NCI-H1092 treated with DMSO at 0.1 percent for 48 hours (cell line): ENCODE data around the gene IQSEC1.

Experiments used
- DNase-seq: peaks from one replicate; lab custom pipeline; 2025; lab: John Stamatoyannopoulos, UW

The IQSEC1 gene

DNA sequence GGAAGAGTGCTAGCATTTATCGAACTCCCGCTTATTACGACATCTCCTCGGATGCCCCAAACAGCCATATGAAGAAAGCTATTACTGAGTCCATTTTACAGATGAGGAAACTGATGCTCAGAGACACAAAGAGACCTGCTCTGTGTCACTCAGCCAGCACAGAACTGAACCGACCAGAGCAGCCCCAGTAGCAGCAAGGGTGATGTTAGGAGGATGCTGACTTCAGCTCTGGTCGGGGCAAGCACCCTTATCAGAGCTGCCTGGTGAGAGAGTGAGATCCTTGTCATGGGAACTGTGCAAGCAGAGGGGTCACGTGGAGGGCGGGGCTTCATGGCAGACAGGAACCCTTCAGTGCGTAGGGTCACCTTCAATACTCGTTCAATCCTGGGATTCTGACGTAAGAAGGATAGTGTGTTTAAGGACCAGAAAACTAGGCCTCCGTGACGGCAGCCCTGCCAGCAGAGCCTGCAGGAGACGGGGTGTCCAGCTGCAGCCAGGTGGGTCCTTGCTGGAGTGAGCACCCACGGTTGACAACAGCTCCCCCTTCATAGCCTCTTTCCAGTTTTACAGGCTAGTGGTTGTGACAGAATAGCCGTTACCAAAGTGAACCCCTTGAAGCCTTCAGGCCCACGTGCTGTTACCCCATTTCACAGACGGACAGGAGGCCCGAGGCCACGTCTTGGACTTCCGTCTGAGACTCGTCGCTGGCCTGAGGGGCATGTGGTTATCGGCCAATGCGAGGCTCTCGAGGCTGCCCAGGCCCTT lies 12.0 kb upstream of the IQSEC1 start:
- no peak for DNase-seq

GRCh38 chr3:13083898-13084297 lies 10.7 kb upstream of the IQSEC1 start:
- no peak for DNase-seq

GRCh38 chr3:13083254-13083653 lies 10.0 kb upstream of the IQSEC1 start:
- DNase-seq: no peak

- DNase-seq: no peak
Measured at GRCh38 chr3:13082677-13083076, 9.4 kb upstream of the IQSEC1 start.

GRCh38 chr3:13081603-13082360 lies 8.6 kb upstream of the IQSEC1 start:
- DNase-seq: peak; percentile 61

GRCh38 chr3:13080591-13080990 lies 7.4 kb upstream of the IQSEC1 start:
- DNase-seq: peak; percentile 14

GRCh38 chr3:13080026-13080425 lies 6.8 kb upstream of the IQSEC1 start:
- no peak for DNase-seq

GRCh38 chr3:13079510-13079909 lies 6.3 kb upstream of the IQSEC1 start:
- no peak for DNase-seq

- no peak for DNase-seq
Measured at GRCh38 chr3:13079051-13079450, 5.8 kb upstream of the IQSEC1 start.

DNA sequence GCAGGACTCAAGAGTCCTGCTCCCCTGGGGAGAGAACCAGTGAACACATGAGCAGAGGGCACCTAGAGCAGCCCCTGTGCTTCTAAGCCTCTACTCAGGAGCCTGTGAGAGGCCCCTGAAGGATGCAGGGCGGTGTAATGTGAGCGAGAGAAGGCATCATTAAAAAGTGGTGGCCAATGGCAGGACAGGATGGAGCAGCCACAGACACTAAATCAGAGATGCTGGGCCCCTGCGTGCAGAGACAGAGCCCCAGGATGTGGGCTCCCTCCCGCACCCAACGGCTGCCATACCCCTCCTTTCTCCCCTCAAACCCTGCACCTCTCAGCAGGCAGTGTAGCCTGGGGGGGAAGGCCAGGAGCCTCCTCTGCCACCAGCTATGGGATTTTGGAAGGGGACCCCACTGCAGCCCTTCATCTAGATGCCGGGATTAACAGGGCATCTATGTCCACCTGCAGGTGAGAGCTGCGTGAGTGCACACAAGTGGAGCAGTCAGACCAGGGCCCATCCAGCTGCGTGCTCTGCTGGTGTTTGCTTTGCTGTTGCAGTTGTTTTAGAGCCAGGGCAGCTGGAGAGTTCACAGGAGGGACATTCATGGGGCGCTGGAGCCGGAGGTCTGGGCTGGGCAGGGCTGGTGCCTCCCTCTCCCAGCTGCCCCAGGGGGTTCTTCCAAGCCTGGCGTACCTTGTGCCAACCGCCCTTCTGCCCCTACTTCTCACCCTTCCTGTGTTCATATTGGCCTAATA lies 5.1 kb upstream of the IQSEC1 start:
- peak; percentile 94 for DNase-seq

- DNase-seq: peak; percentile 94
Measured at GRCh38 chr3:13077431-13078162, 4.4 kb upstream of the IQSEC1 start.

DNA sequence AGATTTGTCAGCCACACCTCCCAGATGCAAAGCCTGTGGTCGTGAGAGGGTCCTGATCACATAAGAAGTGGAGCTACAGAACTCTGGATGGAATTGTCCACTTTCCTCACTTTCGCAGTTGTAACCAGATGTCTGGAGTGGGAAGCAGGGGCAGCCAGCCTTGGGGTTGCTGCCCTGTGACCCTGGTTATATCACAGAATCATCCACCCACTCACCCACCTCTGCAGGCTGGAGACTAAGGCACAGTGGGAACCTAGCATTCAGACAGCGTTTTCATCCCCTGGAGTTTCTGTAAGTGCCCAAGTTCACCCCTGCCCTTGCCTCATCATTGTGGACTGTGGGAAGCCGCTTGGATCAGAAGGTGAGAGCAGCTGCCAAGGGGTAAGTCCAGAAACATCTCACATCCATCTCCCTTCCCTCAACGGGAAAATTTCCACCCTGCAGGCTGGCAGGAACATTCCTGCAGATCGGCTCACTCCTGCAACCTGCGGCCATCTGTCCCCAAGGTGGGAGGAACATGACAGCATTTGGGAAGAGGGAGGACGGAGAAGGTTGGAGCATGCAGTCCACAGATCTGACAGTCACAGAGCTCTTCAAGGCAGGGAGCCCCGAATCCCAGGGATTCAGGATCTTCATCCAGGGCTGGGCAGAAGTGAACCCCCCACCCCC lies 2.9 kb upstream of the IQSEC1 start:
- no peak for DNase-seq

GRCh38 chr3:13075318-13075717 lies 2.1 kb upstream of the IQSEC1 start:
- no peak for DNase-seq

- no peak for DNase-seq
Measured at GRCh38 chr3:13074006-13074375, 762 bp upstream of the IQSEC1 start.

DNA sequence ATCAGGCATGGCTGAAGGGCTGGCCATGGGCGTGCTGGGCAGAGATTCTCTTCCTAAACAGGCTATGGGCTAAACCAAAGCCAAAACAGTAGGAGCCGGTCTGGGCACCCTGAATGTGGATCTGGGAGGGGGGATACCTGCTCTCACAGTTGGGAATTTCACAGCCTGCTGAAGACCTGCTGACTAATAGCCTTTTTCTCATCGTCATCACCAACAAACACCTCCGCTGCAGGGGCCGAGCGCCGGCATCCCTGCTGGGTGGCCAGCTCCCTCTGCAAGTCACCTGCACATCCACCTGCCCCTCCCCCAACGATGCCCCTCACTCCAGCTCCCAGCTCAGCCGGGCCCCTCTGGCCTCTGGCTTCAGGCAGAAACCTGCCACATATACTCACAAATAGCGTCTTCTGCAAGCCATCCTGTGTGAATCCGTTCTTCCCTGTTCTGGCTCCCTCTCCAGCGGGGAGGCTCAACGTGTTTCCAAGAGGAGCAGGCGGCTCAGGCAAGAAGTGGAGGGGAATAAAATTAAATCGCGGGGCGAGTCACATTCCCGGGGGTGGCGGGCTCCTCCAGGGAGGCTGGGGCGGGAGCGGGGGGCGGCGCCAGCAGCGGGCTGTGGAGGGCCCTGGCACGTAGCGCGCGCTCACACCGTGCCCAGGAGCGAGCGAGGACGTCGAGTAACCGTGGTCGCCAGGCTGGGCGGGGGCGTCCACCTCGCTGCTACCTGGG lies 466 bp downstream of the IQSEC1 start:
- peak; percentile 78 for DNase-seq

DNA sequence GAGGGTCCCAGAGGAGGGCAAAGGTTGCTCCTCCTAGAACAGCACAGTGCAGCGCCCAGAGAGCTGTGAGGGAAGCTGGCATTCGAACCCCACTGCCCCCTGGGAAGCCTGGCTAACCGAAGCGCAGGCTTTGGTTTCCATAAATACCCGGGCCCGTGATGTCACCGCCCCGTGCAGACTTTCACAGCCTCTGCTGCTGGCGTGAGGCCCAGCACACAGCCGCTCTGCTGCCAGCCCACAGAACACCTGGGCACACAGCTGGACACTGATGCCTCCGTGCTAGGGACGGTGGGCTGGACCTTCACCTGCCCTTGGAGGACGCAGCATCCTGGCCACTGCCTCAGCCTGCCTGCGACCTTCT lies 1.0 kb downstream of the IQSEC1 start:
- DNase-seq: peak; percentile 61

DNA sequence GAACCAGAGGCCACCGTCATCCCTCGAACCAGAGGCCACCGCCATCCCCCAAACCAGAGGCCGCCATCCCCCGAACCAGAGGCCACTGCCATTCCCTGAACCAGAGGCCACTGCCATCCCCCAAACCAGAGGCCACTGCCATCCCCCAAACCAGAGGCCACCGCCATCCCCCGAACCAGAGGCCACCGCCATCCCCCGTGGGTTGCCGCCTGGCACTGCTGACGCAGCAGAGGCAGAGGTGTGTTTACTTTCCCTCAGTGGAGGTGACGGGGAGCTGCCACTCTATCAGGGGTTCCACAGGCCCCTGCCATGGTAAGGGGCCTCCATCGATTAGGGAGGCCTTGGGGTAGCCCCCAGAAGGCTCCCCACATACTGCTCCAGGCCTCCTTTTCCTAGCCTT lies 1.5 kb downstream of the IQSEC1 start:
- DNase-seq: no peak

GRCh38 chr3:13070391-13071070 lies 2.7 kb downstream of the IQSEC1 start:
- DNase-seq: no peak

DNA sequence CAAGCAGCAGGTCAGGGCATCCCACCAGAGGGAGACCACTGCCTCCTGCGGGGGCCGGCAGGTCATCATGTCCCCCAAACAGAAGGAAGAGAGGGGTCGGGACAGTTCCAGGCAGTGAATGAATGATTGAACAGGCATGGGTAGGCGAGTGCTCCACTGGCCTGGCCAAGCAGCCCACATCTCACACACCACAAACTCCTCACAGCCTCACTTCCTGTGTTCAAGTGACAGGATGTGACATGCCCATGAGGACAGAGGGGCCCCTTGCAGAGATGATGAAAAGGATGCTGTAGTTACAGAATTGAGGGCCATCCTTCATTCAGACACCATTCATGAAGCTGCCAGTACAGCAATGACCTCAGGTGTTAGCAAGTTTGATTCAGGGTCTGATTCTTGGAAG lies 3.7 kb downstream of the IQSEC1 start:
- DNase-seq: no peak

GRCh38 chr3:13068269-13069010 lies 4.8 kb downstream of the IQSEC1 start:
- no peak for DNase-seq
